ENCODE results near the gene ATXN1.

ATXN1 gene

DNA sequence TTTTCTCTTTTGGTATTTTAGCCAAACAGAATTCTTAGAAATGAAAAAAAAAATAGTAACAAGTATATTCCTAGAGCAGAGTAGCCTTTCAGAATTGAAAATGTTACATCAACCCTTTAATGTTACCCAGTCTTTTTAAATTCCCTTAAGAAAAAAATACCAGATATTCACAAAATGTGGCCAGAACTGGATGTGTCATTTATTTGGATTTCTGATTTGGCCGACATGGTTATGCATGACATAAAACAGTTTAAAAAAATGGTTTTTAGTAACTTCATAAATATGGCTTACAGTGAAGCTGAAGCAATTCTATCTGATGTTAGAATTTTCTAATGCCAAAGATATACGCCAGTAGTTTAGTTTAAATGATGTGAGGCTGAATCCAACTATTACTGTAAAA is 112.0 kb downstream of the ATXN1 start:
- no peaks in the 10 kb centered on the region for H3K9me3 ChIP-seq (ENCODE audit: severe bottlenecking)
- no peak overlapping the region for H3K4me3 ChIP-seq (ENCODE audit: severe bottlenecking)
- TF ChIP-seq, protein P1, sequence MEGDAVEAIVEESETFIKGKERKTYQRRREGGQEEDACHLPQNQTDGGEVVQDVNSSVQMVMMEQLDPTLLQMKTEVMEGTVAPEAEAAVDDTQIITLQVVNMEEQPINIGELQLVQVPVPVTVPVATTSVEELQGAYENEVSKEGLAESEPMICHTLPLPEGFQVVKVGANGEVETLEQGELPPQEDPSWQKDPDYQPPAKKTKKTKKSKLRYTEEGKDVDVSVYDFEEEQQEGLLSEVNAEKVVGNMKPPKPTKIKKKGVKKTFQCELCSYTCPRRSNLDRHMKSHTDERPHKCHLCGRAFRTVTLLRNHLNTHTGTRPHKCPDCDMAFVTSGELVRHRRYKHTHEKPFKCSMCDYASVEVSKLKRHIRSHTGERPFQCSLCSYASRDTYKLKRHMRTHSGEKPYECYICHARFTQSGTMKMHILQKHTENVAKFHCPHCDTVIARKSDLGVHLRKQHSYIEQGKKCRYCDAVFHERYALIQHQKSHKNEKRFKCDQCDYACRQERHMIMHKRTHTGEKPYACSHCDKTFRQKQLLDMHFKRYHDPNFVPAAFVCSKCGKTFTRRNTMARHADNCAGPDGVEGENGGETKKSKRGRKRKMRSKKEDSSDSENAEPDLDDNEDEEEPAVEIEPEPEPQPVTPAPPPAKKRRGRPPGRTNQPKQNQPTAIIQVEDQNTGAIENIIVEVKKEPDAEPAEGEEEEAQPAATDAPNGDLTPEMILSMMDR (IDR thresholded peaks at IDR 0.05; ENCODE audit: poor library complexity, severe bottlenecking), result no peak
- H3K4me1 ChIP-seq (ENCODE audit: insufficient read depth, poor library complexity, severe bottlenecking), result peaks cover 5% of the 10 kb centered on the region
- no peak for DNase-seq (ENCODE audit: low spot score)
- no peaks in the 10 kb centered on the region for H3K36me3 ChIP-seq (ENCODE audit: low read depth)
- no peak for ATAC-seq (ENCODE audit: low read depth)
- H3K27me3 ChIP-seq (ENCODE audit: insufficient read depth, poor library complexity, severe bottlenecking), result no peaks in the 10 kb centered on the region
- H3K27ac ChIP-seq (ENCODE audit: poor library complexity, severe bottlenecking), result no peak overlapping the region

DNA sequence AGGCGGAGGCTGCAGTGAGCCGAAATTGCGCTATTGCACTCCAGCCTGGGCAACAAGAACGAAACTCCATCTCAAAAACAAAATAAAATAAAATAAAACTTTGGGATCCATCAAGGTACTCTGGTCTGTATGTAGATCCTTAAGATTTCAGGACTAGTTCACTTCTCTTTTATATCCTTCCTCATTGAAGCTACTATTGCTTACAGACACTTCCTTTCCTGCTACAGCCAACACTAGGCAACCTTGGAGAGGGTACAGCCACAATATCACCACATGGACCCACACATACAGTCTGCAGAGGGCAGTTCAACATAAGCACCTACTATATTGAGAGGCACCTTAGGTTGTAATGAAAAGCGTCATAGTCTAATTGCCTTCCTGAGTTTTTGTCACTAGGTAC is 113.3 kb downstream of the ATXN1 start:
- Histone ChIP-seq H3K36me3 (ENCODE audit: low read depth) (no peaks in the 10 kb centered on the region), H3K4me3 (ENCODE audit: severe bottlenecking) (no peak overlapping the region), H3K27me3 (ENCODE audit: insufficient read depth, poor library complexity, severe bottlenecking) (no peaks in the 10 kb centered on the region), H3K4me1 (ENCODE audit: insufficient read depth, poor library complexity, severe bottlenecking) (peaks cover 5% of the 10 kb centered on the region), H3K9me3 (ENCODE audit: severe bottlenecking) (no peaks in the 10 kb centered on the region), H3K27ac (ENCODE audit: poor library complexity, severe bottlenecking) (no peak overlapping the region)
- no peak for DNase-seq (ENCODE audit: low spot score)
- no peak for ATAC-seq (ENCODE audit: low read depth)
- TF ChIP-seq, protein P1 (IDR thresholded peaks at IDR 0.05; ENCODE audit: poor library complexity, severe bottlenecking), result no peak

DNA sequence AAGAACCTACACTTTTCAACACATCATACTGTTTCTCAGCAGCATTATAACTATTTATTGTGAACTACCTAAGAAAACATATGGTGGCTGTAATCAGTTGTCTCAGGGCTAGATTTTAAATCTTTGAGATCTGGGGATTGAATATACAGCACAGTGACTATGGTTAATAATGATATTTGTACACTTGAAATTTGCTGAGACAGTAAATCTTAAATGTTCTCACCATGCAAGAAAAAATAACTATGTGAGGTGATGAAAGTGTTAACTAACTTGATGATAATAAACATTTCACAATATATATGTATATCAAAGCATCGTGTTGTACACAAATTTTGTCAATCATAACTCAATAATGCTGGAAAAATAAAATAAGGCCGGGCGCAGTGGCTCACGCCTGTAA is 113.8 kb downstream of the ATXN1 start:
- H3K36me3 ChIP-seq (ENCODE audit: low read depth), result no peaks in the 10 kb centered on the region

DNA sequence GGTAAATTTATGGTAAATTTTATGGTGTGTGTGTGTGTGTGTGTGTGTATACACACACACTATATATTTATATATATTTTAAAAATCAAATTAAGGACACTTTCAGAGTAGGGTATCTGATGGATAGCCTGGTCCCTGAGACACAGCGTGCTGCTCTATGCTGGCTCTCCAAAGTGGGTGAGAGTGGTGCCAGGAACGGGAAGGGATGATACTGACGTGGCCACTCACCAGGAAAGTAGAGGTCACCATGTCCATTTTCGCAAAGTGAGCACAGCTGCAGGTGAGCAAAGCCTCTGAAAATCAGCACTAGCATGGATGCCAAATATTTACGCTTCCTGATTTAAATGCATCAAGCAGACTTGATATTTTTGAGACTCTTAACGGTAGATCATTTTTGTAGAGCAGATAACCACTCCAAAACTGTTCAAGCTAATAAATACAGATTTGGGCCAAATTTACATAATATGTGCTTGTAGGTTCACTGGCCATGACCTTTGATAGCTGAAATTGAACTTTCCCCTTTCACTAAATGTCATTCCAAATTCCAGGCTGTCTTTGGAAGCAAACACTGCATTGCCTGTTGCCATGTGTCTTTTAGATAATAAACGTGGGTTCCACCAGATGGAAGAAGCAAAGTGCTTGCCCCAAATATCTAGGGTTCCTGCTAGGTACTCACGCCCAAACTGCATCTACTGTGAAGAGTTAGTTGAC is 116.6 kb downstream of the ATXN1 start:
- DNase-seq (ENCODE audit: low spot score) (no peak), ATAC-seq (ENCODE audit: low read depth) (no peak)
- TF ChIP-seq, protein P1 (IDR thresholded peaks at IDR 0.05; ENCODE audit: poor library complexity, severe bottlenecking), result no peak
- Histone ChIP-seq H3K36me3 (ENCODE audit: low read depth) (no peaks in the 10 kb centered on the region), H3K4me3 (ENCODE audit: severe bottlenecking) (no peak overlapping the region), H3K27ac (ENCODE audit: poor library complexity, severe bottlenecking) (no peak overlapping the region), H3K9me3 (ENCODE audit: severe bottlenecking) (no peaks in the 10 kb centered on the region), H3K4me1 (ENCODE audit: insufficient read depth, poor library complexity, severe bottlenecking) (peaks cover 5% of the 10 kb centered on the region), H3K27me3 (ENCODE audit: insufficient read depth, poor library complexity, severe bottlenecking) (no peaks in the 10 kb centered on the region)

More for the DNA sequence above, 113.8 kb downstream of the ATXN1 start:
- Histone ChIP-seq H3K27ac (ENCODE audit: poor library complexity, severe bottlenecking) (no peak overlapping the region), H3K4me3 (ENCODE audit: severe bottlenecking) (no peak overlapping the region), H3K4me1 (ENCODE audit: insufficient read depth, poor library complexity, severe bottlenecking) (peaks cover 5% of the 10 kb centered on the region), H3K9me3 (ENCODE audit: severe bottlenecking) (no peaks in the 10 kb centered on the region), H3K27me3 (ENCODE audit: insufficient read depth, poor library complexity, severe bottlenecking) (no peaks in the 10 kb centered on the region)
- DNase-seq (ENCODE audit: low spot score), result no peak
- TF ChIP-seq, protein P1 (IDR thresholded peaks at IDR 0.05; ENCODE audit: poor library complexity, severe bottlenecking), result no peak
- no peak for ATAC-seq (ENCODE audit: low read depth)

Measured in RWPE2 (cell line).